Hematopoietic multipotent progenitor cell treated with erythropoietin and hydrocortisone succinate and interleukin-3 and kit ligand, for 6 days (in vitro differentiated cells): ENCODE measurements around the gene EIF3M.
"Not testable (repeated sequence)": the region's sequence is repeated elsewhere in the genome, so short reads cannot be mapped to it uniquely, and the experiment has no call there.

Experiments used
- DNase-seq: peaks from one replicate; pipeline ENCODE4 v3.0.0-alpha.2; 2015

The EIF3M gene

DNA sequence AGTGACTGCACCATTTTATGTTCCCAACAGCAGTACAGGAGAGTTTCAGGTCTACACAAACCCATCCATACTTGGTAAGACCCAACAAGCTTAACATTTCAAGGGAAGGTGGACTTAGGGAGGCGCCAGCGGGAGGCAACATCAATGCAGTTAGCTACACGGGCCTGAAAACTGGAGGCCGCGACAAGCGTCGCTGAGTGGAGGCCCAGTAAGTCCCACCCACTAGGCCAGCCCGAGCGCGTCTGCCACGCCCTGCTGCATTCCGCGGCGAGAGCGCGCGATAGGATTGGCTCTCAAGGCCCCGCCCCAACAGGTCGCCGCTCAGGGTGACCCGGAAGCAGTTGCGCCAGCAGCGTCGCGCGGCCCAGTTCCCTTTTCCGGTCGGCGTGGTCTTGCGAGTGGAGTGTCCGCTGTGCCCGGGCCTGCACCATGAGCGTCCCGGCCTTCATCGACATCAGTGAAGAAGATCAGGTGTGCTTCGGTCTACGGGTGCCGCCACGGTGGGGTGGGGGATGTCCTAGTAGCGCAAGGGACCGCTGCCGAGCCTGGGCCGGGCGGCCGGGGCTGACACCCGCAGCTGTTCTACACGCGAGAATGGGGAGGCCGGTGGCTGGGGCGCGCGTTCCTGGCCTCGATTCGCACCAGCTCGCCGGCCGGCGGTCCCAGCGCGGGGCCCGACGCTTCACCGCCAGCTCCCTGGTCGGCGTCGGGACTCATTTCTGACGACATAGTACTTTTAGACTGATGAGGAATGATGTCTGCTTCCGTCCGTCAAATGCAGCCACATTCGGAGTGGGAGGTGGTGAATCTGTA lies at the start of gene EIF3M:
EIF3M (plus strand) TSS at position 373 of the 813 bp plus-strand sequence; CDS start at position 430, 57 bp downstream.
- DNase-seq: peak; percentile 98

GRCh38 chr11:32538804-32539203 lies 44.8 kb upstream of the EIF3M start:
- DNase-seq: no peak

- peak; percentile 7 for DNase-seq
These were observed 33.9 kb upstream of the EIF3M start for GRCh38 chr11:32549611-32550187.

DNA sequence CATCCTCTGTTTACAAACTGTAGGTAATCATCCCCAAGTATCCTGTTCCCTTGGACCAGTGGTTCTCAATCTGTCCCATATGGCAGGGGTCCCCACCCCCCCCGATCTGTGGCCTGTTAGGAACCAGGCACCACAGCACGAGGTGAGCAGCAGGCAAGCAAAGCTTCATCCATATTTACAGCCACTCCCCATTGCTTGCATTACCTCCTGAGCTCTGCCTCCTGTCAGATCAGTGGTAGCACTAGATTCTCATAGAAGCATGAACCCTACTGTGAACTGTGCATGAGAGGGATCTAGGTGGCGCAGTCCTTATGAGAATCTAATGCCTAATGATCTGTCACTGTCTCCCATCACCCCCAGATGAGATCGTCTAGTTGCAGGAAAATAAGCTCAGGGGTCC lies 33.4 kb upstream of the EIF3M start:
- DNase-seq: no peak

GRCh38 chr11:32555091-32555490 lies 28.5 kb upstream of the EIF3M start:
- DNase-seq: no peak

DNA sequence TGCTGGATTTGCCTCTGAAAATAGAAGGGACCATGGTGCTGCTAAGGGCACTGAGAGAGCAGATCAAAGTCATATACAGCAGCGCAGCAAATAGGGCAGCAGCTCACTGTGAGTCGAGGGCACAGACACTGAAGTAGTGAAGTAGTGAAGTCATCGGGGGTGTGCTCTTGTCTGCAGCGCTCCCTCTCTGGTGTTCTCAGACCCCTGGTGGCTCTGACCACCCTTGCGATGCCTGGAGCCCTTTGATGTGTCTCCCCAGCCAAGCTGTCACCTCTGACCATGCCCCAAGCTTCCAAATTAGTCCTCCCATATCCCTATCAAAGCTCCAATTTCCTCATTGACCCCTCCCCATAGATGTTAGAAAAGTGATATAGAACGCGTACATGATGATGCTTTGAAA lies 27.7 kb upstream of the EIF3M start:
- no peak for DNase-seq

DNA sequence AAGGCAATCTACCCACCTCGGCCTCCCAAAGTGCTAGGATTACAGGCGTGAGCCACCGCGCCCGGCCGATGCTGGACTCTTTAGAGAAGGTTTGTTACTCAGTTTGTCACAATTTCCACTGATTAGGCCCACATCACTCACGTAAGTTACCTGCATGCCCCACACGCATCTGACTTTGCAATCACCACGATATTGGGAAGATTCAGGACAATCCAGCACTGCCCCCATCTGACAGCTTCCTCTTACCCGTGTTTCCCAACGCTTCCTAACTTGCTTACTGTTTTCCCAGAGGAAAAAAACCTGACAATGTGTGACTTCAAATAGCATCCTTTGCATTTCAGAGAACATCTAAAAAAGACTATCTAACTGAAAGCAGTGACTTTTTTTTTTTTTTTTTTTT lies 21.8 kb upstream of the EIF3M start:
- DNase-seq: no peak

DNA sequence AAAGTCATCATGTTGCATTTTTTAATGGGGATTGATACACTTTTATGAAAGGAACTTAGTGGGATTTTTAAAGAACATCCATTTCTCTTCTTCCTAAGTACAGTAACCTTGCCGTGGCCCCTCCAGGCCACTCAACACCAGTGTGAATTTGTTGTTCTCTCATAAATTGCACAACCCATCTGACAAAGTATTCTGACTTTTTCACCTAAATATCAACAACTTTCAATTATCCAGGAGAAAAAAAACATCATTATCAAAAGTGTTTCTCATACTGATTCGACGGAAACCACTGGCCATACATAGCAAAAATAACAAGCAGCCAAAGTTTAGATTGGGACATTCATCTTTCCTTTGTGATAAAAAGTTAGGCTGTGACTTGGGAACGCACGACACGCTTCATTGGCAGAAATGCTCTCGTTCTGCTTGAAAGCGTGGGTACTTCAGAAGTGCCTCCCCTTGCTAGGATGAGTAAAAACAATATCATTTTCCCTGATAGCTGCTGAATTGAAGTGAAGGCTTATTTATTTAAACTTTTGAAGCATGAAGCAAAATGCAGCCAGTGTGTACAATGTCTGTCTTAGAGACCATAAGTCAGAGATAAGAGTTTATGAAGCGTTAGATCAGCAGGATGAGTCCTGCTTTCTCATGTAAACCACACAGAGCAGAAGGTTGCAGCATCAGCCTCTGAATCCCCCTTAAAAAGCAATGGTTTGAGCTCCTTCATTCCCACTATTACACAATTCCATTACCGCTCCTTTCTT lies 20.6 kb upstream of the EIF3M start:
- no peak for DNase-seq

DNA sequence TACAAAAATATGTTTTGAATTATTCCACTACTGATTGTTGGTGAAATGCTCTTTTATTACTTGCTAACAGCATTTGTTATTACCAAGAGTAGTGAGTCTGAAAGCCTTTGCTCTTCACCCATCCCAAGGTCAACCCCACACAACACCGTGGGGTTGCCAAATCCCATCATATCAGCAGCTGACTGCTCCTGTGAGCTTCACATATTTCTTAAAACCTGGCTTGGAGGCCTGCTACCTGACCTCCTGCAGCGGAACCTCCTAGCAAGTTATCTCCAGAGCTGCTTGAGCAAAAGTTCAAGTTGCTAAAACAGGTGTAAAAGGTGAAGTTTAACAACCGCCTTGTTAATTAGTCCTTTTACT lies 20.1 kb upstream of the EIF3M start:
- no peak for DNase-seq

GRCh38 chr11:32566517-32566916 lies 17.1 kb upstream of the EIF3M start:
- no peak for DNase-seq

DNA sequence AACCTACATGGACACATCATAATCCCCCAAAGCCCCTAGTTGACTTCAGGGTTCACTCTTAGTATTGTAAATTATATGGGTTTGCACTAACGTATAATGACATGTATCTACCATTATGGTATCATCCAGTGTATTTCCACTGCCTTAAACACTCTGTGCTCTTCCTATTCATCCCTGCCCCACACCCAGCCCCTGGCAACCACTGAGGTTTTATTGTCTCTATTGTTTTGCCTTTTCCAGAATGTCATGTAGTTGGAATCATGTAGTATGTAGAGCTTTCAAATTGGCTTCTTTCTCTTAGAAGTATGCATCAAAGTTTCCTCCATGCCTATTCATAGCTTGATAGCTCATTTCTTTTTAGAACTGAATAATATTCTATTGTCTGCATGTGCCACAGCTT lies 16.5 kb upstream of the EIF3M start:
- no peak for DNase-seq

- DNase-seq: no peak
These were observed 14.2 kb upstream of the EIF3M start for GRCh38 chr11:32569313-32569881.

- DNase-seq: no peak
These were observed 12.6 kb upstream of the EIF3M start for GRCh38 chr11:32571039-32571438.

DNA sequence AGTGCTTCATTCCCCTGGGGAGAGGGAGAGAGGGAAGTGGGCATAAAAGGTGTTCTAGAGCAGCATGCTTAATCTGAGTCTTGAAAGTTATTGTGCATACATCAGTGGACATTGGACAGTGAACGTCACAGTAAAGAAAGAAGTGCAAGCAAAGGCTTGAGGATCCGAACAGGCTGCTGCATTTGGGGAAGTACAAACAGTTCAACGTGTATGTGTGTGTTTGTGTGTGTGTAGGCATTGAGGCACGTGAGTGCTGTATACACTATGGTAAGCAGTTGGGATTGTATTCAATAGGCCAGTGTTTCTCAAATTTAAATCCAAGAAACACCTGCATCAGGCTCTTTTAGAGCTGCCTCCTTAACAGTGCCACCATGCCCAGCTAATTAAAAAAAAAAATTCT lies 10.4 kb upstream of the EIF3M start:
- no peak for DNase-seq

DNA sequence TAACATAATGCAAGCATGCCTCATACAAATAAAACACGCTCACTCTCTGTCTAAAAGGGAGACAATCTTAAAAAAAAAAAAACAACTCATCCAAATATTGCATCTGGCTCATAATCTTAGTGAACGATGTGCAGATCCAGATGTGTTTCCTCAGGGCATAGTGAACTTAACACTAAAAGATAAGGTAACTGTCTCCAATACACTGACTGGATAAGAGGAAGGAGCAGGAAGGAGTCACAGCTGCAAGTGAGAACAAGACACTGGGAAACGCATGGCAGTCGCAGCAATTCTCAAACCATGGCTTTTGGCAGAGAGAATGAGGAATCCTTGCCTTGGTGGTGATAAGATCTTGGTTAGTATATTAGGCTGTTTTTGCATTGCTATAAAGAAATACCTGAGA lies 9.2 kb upstream of the EIF3M start:
- DNase-seq: no peak

- DNase-seq: no peak
These were observed 8.6 kb upstream of the EIF3M start for GRCh38 chr11:32575070-32575469.

- no peak for DNase-seq
These were observed 7.2 kb upstream of the EIF3M start for GRCh38 chr11:32576456-32576855.

DNA sequence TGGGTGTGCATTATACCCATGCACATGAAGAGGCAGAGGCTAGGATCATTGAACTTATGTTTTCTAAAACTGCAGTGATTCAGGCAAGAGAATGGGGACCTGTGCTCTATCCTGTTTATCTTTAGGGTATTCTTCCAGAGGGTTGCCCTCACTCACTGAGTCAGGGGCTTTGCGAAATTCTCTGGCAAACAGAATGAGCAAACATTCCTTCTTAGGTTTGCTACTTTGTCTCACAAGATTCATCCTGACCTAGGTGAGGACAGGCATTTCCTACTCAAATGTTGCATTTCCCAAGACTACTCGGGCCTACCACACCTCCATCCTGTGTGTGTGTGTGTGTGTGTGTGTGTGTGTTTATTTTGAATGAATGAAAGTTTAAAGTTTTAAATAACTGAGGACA lies 2.7 kb upstream of the EIF3M start:
- no peak for DNase-seq

DNA sequence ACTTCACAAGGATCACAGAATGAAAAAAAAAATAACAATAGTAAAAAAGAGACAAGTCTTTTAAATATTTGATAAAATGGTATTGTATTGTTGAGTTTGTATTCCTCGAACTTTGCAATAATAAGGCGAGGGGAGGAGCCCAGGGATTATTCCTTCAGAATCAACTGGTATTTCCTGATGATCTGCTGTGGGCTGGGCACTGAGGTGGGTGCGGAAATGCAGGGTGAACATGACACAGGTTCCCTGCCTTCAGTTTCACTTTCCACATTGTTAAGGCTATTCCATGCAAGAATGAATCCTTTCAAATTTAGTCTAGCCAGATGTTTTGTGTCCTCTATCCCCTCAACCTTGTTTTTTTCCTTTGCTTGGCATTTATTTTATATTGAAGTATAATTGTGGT lies 2.1 kb upstream of the EIF3M start:
- DNase-seq: no peak

DNA sequence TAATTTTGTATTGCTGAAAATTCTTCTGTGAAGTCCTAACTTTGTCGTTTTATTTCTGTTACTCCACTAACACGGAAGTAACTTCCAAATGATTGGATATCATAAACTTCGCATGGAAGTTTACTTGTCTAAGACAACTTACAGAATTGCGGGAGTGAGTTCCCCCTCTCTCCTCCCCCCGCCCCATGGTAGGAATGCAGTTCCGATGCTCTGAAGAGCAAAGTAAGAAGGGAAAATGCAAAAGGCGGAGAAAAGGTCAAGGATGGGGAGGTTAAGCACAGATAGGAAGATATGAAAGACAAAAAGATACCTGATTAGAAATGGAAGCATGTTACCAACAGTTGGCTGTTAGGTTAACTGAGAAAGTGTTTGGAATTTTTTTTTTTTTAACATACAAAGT lies 1.3 kb downstream of the EIF3M start:
- DNase-seq: no peak

GRCh38 chr11:32586576-32587190 lies 3.1 kb downstream of the EIF3M start:
- DNase-seq: peak; percentile 71

GRCh38 chr11:32594272-32594671 lies 10.6 kb downstream of the EIF3M start:
- peak; percentile 80 for DNase-seq

- not testable (repeated sequence) for DNase-seq
These were observed 12.5 kb downstream of the EIF3M start for GRCh38 chr11:32596114-32596513.
